ENCODE data around the gene RANBP9. TPM values are rescaled to one million over a fixed set of nuclear protein-coding genes. Genes with fewer than 3 reads are reported as not detected.

The RANBP9 gene
- total RNA-seq, 1 donor from 2014 or later: 57.6 TPM

DNA sequence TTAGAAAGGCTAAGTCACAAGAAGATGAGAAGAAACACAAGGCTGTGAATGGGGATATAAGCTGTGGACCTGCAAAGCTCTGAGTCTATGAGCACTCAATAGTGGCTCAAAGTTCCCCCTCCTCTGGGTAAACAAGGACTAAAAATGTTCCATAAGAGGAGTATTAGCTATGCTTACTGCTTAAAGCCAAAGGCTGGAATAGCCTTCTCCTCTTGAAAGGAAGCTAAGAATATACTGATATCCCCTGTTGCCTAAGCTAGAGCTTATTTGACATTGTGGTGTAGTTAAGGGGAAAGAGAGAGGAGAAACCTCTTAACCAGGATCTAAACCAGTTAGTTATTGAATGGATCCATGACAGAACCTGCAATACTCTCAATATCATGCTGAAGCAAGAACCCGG, 50.7 kb downstream of the RANBP9 start:
- intact Hi-C loops (cut with micrococcal nuclease): no loop called here

DNA sequence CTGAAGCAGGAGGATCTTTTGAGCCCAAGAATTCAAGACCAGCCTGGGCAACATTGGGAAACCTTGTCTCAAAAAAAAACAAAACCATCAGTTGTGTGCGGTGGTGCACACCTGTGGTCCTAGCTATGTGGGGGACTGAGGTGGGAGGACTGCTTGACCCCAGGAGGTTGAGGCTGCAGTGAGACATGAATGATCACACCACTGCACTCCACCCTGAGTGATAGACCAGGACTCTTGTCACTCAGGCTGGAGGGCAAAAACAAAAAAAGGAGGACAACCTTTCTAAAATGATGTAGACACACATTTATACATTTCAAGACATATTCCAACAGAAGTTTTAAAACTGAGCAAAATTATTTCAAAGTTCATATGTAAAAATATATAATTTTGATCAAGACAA, 51.4 kb downstream of the RANBP9 start:
- intact Hi-C loops (cut with micrococcal nuclease): no loop called here

GRCh38 chr6:13655700-13656099, 55.9 kb downstream of the RANBP9 start:
- intact Hi-C loops (cut with micrococcal nuclease): no loop called here

DNA sequence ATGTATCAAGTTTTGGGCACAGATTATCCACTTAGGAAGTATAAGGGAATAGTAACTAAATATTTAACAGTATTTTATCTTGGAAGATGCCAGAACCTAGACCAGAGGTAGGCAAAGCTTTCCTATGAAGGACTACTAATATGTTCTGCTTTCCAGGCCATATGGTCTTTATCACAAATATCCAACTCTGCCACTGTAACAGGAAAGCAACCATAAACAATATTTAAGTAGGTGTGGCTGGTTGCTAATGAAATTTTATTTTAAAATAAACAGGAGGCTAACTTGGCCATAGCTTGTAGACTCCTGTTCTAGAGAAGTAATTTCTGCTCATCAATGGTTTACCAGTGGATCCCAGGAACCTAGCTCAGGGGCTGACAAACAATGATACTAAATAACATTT, 57.1 kb downstream of the RANBP9 start:
- intact Hi-C loops (cut with micrococcal nuclease): no loop called here

DNA sequence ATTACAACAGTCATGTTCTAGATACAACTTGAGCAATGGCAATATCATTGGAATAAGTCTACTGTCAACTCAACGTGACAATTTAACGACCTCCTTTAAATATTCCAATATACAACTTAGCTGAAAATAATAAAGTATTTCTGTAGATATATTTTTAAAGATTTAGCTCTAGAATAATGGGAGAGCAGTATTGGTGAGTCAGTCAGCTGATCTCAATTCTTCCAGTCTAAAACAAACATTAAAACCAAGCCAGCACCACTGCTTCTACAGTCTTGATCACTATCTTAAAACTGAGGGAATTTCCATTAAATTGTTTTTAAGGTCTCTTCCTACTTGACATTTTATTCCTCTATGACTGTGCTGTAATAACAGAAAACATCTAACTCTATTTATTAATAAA, 58.3 kb downstream of the RANBP9 start:
- intact Hi-C loops (cut with micrococcal nuclease): no loop called here

- intact Hi-C loops (cut with micrococcal nuclease): no loop called here
Observed at GRCh38 chr6:13649393-13649792, 62.2 kb downstream of the RANBP9 start.

DNA sequence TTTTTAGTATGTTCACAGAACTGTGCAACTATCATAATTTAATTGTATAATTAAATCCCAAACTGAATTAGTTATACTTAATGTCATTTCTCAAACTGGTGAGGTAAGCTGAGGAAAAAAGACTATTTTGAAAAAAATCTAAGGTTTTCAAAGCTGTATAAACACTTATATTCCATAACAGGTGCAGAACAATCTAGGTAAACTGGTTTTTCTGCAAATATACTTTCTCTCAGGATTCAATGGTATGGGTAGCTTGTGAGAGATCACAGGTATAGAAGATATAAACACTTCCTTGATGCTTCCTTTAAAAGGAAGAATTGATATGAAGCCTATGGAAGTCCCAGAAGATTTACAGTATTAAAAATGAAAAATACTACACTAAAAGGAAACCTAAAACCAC, 62.8 kb downstream of the RANBP9 start:
- intact Hi-C loops (cut with micrococcal nuclease): no loop called here

DNA sequence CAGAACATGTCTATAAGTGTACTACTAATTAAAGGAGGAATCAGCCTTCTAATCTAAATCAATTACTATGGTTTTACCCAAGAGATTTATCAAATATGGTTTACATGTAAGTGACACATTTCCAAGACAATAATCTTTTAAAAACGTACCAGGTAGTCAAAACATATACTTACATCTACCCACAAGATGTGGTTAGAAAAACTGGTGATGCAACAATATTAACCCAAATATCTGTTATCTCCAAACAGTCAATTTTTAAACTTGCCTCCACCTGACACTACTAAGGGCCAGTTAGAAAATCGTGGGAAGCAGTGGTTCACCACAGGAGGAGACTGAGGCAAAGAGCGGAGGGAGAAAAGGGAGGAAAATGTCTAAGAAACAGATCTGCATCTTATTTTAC, 68.5 kb downstream of the RANBP9 start:
- intact Hi-C loops (cut with micrococcal nuclease): no loop called here

GRCh38 chr6:13641315-13641714, 70.3 kb downstream of the RANBP9 start:
- intact Hi-C loops (cut with micrococcal nuclease): no loop called here

- intact Hi-C loops (cut with micrococcal nuclease): no loop called here
Observed at GRCh38 chr6:13638626-13639025, 73.0 kb downstream of the RANBP9 start.

- intact Hi-C loops (cut with micrococcal nuclease): no loop called here
Observed at GRCh38 chr6:13638014-13638413, 73.6 kb downstream of the RANBP9 start.

DNA sequence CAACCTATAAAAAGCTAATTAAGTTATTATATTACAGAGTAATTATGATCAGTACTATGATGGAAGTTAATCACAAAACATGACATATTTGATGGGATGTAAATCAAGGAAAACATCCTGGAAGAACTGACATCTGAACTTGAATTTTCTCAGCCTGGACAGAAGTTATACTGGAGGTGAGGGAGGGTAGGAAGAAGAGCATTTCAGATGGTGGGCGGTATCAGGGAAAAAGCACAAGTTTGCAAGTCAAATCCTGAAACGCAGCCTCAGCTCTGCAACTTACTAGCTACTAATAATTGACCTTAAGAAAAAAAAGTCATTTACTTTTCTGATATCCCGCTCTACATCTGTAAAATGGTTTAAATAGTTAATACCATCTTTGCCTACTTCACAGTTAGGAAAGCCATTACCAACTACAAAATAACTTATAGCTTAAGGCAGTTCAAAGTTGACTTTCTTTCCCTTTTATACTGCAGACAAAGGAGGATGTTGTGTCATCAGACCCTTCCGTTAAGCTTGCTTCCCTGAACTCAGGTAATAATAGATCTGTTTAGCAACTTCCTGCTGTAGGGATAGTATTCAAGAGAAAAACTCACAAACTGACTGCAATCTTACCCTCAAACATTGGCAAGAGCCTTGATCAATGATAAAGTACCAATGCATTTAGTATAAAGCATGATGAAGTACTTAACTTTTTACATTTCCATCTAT, 75.5 kb downstream of the RANBP9 start:
- intact Hi-C loops (cut with micrococcal nuclease): no loop called here

DNA sequence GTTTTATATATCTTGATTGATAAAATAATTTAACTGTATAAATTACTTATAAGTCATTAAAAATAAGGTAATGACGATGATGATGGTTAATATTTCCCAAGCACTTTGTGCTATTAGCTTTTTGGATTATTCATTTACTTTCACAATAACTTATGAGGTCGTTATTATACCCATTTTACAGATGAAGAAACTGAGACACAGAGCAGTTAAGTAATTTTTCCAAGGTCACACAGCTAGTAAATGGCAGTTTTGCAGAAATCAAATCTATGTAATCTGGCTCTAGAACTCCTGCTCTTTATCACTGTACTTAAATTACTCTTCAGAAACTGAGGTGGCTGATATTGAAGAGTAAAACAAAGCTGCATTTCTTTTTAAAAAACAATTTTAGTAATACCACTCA, 78.3 kb downstream of the RANBP9 start:
- intact Hi-C loops (cut with micrococcal nuclease): loop anchor here (5.0 kb wide), 1 partner anchor 34 kb away; no protein-coding TSS in a partner anchor

GRCh38 chr6:13630499-13630898, 81.1 kb downstream of the RANBP9 start:
- intact Hi-C loops (cut with micrococcal nuclease): loop anchor here (5.0 kb wide), 1 partner anchor 37 kb away; no protein-coding TSS in a partner anchor

DNA sequence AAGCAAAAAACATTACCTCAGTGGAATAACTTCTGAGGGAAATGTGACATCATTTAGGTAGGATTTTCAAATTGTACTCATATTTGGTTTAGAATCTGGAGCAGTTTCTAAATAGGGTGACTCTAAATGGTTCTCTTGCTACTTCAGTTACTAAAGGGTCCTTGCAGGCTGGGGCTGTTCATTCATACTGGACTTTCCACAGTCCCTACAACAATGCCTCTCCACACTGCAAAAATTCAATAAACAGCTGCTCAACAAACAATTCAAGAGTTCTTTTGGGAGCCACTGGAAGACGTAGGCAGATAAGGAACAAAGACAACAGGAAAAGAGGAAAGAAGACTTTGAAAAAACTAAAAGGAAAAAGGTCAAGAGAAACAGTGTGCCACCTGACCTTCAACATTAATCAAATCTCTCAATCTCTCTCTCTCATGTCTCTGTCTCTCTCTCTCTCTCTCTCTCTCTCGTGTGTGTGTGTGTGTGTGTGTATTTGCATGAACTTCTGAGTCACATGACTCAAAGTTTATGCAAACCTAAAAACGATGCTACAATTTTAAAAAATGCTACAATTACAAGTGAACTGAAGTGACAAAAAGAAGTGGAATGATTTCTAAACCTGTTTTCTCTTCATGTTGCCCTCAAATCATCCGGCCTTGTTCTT, 82.0 kb downstream of the RANBP9 start:
- intact Hi-C loops (cut with micrococcal nuclease): loop anchor here (5.0 kb wide), 1 partner anchor 38 kb away; no protein-coding TSS in a partner anchor

DNA sequence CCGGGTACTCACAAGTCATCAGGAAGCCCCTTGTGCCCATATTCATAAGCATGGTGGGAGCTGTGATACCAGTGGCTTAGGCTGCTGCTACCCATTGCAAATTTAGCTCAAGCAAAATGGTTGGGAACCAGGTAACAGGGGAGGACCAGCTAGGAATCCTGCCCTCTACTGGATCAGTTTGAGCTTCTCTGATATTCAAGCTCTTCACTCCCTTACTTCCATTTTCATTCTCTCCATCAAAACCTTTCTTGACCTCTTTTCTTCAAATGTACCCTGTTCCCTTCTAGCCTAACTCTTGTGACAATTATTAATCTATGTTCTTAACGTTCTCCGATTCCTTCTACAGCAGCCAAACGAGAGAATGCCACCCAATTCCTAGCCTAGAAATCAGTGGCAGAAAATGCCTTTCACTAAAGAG, 86.8 kb downstream of the RANBP9 start:
- intact Hi-C loops (cut with micrococcal nuclease): loop anchor here (1.0 to 2.0 kb wide), 3 partner anchors 10 to 84 kb away; partner anchors contain the start of gene NOL7

DNA sequence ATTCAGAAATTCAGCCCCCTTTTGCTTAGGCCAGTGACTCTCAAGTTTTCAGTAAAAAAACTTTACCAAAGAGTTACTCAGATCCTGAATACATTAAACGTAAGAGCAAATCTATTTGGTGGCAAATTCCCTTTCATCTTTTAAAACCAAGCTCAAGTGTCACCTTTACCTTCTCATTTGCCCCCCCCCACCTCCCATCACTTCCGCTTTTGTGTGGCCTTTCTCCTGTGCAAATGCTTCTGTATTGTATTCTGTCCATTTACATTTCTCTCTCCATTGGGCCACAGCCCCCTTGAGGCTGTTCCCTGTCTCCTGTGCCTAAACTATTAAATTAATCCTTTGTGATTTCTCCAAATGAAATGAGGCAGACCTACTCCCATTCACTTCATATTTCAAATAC, 94.6 kb downstream of the RANBP9 start:
- intact Hi-C loops (cut with micrococcal nuclease): loop anchor here (5.0 kb wide), 1 partner anchor 450 kb away; no protein-coding TSS in a partner anchor

DNA sequence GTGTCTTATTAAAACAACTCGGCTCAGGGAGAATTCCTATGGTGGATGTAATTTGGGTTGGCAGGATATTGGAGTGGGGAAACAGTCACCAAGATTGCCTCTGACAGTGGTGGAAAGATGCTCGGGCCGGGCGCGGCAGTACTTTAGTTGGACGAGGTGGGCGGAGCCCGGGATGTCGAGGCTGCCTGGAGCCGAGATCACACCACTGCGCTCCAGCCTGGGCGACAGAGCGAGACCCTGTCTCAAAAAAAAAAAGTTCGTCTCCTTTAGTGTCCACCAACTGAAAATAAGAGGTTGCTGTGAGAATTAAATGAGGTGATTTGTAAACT, 95.9 kb downstream of the RANBP9 start:
- intact Hi-C loops (cut with micrococcal nuclease): loop anchor here (1.0 to 5.0 kb wide), 10 partner anchors 10 to 452 kb away; partner anchors contain the start of genes GFOD1, MCUR1, SIRT5 and TBC1D7

GRCh38 chr6:13614926-13615791, 96.5 kb downstream of the RANBP9 start, which contains the start of gene NOL7:
Gene NOL7 (plus strand): TSS chr6:13615335. CDS start chr6:13615359, 24 bp downstream.
- intact Hi-C loops (cut with micrococcal nuclease): loop anchor here (1.0 to 5.0 kb wide), 10 partner anchors 10 to 452 kb away; partner anchors contain the start of genes GFOD1, MCUR1, SIRT5 and TBC1D7

DNA sequence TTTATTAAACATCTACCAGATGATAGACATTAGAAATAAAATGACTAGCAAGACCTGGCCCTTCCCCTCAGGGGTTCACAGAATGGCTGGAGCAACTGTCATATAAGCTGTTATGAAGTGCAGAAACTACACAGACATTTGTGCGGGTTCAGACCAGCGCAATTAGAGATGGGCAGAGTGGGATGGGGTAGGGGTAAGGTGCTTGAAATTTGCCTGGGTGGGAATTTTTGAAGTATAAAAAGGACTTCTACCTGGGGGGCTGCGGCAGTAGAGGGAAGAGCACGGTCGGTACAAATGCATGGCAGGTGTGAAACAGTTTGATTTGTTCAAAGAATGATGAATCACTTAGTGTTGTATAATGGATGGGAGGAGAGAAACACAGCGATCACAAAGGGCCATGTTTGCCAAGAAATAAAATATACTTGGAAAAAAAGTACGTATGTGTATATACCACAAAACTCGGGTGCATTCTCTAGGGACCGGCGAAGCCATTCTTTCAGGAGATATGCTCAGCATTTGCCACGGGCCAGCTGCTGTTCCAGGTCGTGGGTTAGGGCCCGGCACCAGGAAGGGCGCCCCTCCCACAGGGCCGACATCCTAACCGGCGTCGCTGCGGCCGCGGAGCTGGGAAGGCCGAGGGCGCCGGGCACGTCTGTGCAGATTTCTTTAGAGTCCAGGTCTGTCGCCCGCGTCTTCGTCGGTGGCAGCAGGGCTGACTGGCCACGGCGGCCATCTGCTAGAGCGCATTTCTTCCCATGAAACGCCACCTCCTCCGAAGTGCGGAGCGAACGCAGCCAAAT, 97.3 kb downstream of the RANBP9 start:
- intact Hi-C loops (cut with micrococcal nuclease): loop anchor here (2.0 kb wide), 2 partner anchors 54 to 128 kb away; partner anchors contain the start of gene GFOD1

All from T-helper 1 cell treated with Interleukin-12 subunit alpha and Interleukin-12 subunit beta and Interleukin-4 antibody, amounts not matched to agents 30 ng/mL and 1 ng/mL, for 36 hours (primary cell).